Progenitor cell of endocrine pancreas (in vitro differentiated cells): ENCODE data around the gene ATG16L2. TPM values are rescaled to one million over a fixed set of nuclear protein-coding genes. Genes with fewer than 3 reads are reported as not detected.

Experiments used
- DNase-seq: peaks from one replicate; pipeline ENCODE4 v3.0.0; 2021; ENCODE audit warnings: low spot score; ENCODE audit not compliant: unreplicated experiment
- H3K27ac Mint-ChIP-seq: 2 replicates; pipeline ENCODE4 v1.8.0; 2021; ENCODE audit warnings: mild to moderate bottlenecking, moderate library complexity, mixed read lengths
- H3K27me3 Mint-ChIP-seq: 2 replicates; pipeline ENCODE4 v1.8.0; 2021; ENCODE audit warnings: mixed read lengths
- H3K36me3 Mint-ChIP-seq: 2 replicates; pipeline ENCODE4 v1.8.0; 2022; ENCODE audit warnings: mixed read lengths; ENCODE audit not compliant: insufficient read depth
- H3K4me1 Mint-ChIP-seq: 2 replicates; pipeline ENCODE4 v1.8.0; 2021; ENCODE audit warnings: low read depth, mixed read lengths
- H3K4me3 Mint-ChIP-seq: 2 replicates; pipeline ENCODE4 v1.8.0; 2021; ENCODE audit warnings: low read depth, mild to moderate bottlenecking, moderate library complexity, mixed read lengths
- H3K9me3 Mint-ChIP-seq: 2 replicates; pipeline ENCODE4 v1.8.0; 2021; ENCODE audit warnings: low read depth, mixed read lengths
- CTCF ChIP-seq: fragments of 200-600 bp; sonication (generic); IDR thresholded peaks from one replicate; pipeline ENCODE4 v1.5.0; 2021; ENCODE audit warnings: antibody characterized with exemption, mild to moderate bottlenecking; ENCODE audit not compliant: unreplicated experiment
- total RNA-seq: library from RNA; stranded (reverse); gene quantifications from 2 replicates; pipeline ENCODE4 v1.2.1, GENCODE V29; 2021

The ATG16L2 gene
- total RNA-seq, 1 donor from 2014 or later: 43.9 TPM

DNA sequence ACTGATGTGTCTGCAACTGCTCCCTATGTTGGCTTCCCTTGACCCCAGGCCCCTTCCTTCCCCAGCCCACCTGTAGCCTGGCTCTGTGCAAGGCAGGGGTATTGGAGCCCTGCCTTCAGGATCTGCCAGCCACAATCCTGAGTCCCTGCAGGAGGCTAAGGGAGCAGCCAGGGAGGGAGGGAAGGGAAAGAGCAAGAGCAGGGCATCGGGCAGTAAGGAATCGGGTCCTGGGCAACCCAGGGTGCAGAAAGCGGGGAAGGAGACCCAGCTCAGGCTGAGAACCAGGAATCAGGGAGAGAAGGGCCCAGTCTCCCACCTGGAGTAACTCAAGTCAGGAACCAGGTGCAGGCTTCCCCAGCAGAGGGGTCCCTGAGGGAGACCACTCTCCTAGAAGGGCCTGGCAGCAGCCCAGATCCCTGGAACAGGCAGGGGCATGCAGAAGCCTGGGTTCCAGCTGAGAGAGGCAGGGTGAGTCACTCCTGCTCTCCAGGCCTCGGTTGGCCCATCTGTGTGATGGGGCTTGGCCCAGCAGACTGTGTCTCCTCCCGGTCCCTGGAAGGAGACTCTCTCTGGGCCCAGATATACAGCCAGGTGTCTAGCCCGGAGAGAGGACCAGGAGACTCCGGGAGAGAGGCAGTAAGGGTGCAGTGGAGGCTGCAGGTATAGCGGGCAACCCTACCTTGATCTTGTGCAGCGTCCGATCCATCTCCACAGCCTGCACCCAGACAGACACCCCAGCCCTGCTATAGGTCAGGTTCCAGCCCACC, 33.7 kb upstream of the ATG16L2 start:
- Mint-ChIP-seq H3K27me3 (no peaks in the 10 kb centered on the region), H3K4me3 (peak overlapping the region; percentile 85), H3K27ac (peak overlapping the region; percentile 89), H3K9me3 (no peaks in the 10 kb centered on the region), H3K36me3 (no peaks in the 10 kb centered on the region), H3K4me1 (peaks cover 65% of the 10 kb centered on the region)
- TF ChIP-seq CTCF: no peak
- DNase-seq: no peak

DNA sequence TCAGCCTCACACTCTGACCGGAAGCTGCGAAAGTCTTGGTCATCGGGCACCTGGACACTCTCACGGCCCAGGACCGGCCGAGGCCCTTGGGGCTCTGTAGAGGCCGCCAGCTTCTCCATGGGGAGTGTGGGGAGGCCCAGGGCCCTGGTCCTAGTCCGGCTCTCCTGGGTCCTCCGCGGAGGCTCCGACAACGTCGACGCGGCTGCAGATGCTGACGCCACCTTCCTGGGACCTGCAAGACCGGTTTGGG, 33.2 kb upstream of the ATG16L2 start:
- no peaks in the 10 kb centered on the region for H3K36me3 Mint-ChIP-seq
- no peak for DNase-seq
- H3K4me1 Mint-ChIP-seq: peaks cover 70% of the 10 kb centered on the region
- H3K9me3 Mint-ChIP-seq: no peaks in the 10 kb centered on the region
- peak overlapping the region; percentile 89 for H3K27ac Mint-ChIP-seq
- H3K4me3 Mint-ChIP-seq: peak overlapping the region; percentile 85
- no peaks in the 10 kb centered on the region for H3K27me3 Mint-ChIP-seq
- no peak for TF ChIP-seq CTCF

GRCh38 chr11:72781313-72782080, 32.7 kb upstream of the ATG16L2 start:
- no peaks in the 10 kb centered on the region for H3K36me3 Mint-ChIP-seq
- H3K27ac Mint-ChIP-seq: peak overlapping the region; percentile 89
- no peaks in the 10 kb centered on the region for H3K27me3 Mint-ChIP-seq
- no peak for TF ChIP-seq CTCF
- H3K4me3 Mint-ChIP-seq: peak overlapping the region; percentile 85
- H3K4me1 Mint-ChIP-seq: peaks cover 71% of the 10 kb centered on the region
- DNase-seq: peak; percentile 58
- H3K9me3 Mint-ChIP-seq: no peaks in the 10 kb centered on the region

GRCh38 chr11:72782081-72782920, 31.9 kb upstream of the ATG16L2 start:
- Mint-ChIP-seq H3K27ac (peak overlapping the region; percentile 89), H3K27me3 (no peaks in the 10 kb centered on the region), H3K36me3 (no peaks in the 10 kb centered on the region), H3K4me3 (peak overlapping the region; percentile 79), H3K4me1 (peaks cover 71% of the 10 kb centered on the region), H3K9me3 (no peaks in the 10 kb centered on the region)
- no peak for DNase-seq
- TF ChIP-seq CTCF: no peak

- no peak for DNase-seq
- Mint-ChIP-seq H3K9me3 (no peaks in the 10 kb centered on the region), H3K36me3 (no peaks in the 10 kb centered on the region), H3K4me1 (peaks cover 70% of the 10 kb centered on the region), H3K27ac (peak overlapping the region; percentile 67), H3K27me3 (no peaks in the 10 kb centered on the region), H3K4me3 (peak overlapping the region; percentile 79)
- no peak for TF ChIP-seq CTCF
Measured at GRCh38 chr11:72783144-72783905, 30.9 kb upstream of the ATG16L2 start.
